ENCODE measurements around the gene PDE4B.

The PDE4B gene

GRCh38 chr1:66281808-66282207 lies 489.1 kb downstream of the PDE4B start:
- Histone ChIP-seq H3K36me3 (ENCODE audit: control insufficient read depth, insufficient read depth, low read length) (no peaks in the 10 kb centered on the region), H3K23ac (ENCODE audit: low read length) (no peak overlapping the region), H4K5ac (ENCODE audit: low read length) (no peak overlapping the region), H2BK5ac (ENCODE audit: low read length) (no peak overlapping the region), H2BK120ac (ENCODE audit: low read depth, low read length) (no peak overlapping the region), H2AK5ac (ENCODE audit: low read length) (no peak overlapping the region), H3K56ac (ENCODE audit: low read length) (no peak overlapping the region), H3K4me3 (ENCODE audit: low read length) (no peak overlapping the region), H3K79me1 (ENCODE audit: low read length) (no peaks in the 10 kb centered on the region), H3K27me3 (ENCODE audit: insufficient read depth, low read length, poor library complexity) (no peaks in the 10 kb centered on the region), H3K27ac (ENCODE audit: low read depth, low read length) (no peak overlapping the region), H3K79me2 (ENCODE audit: control insufficient read depth, insufficient read depth, low read length) (no peaks in the 10 kb centered on the region), H3K18ac (ENCODE audit: low read length) (no peak overlapping the region), H4K8ac (ENCODE audit: low read depth, low read length) (no peak overlapping the region), H3K4ac (ENCODE audit: low read depth, low read length) (no peak overlapping the region), H3K4me2 (ENCODE audit: low read length) (no peak overlapping the region), H3K4me1 (ENCODE audit: control insufficient read depth, low read depth, low read length) (peaks cover 6% of the 10 kb centered on the region), H2BK15ac (replicated peaks; ENCODE audit: low read depth) (no peak overlapping the region), H3K9ac (ENCODE audit: low read length) (no peak overlapping the region)
- WGBS (ENCODE audit: extremely low coverage, insufficient coverage, low lambda C conversion rate) = no CpG with 5 or more reads among the region's 3 CpGs
- no peak for DNase-seq

GRCh38 chr1:66282343-66282852 lies 489.7 kb downstream of the PDE4B start:
- no peak overlapping the region for H3K27ac ChIP-seq (ENCODE audit: low read depth, low read length)
- no peak for DNase-seq
- H3K4me3 ChIP-seq (ENCODE audit: low read length) = no peak overlapping the region
- no peaks in the 10 kb centered on the region for H3K79me2 ChIP-seq (ENCODE audit: control insufficient read depth, insufficient read depth, low read length)
- H3K4ac ChIP-seq (ENCODE audit: low read depth, low read length) = no peak overlapping the region
- no peak overlapping the region for H4K8ac ChIP-seq (ENCODE audit: low read depth, low read length)
- no peaks in the 10 kb centered on the region for H3K79me1 ChIP-seq (ENCODE audit: low read length)
- H3K23ac ChIP-seq (ENCODE audit: low read length) = no peak overlapping the region
- H3K27me3 ChIP-seq (ENCODE audit: insufficient read depth, low read length, poor library complexity) = no peaks in the 10 kb centered on the region
- no peak overlapping the region for H2BK15ac ChIP-seq (replicated peaks; ENCODE audit: low read depth)
- H3K4me1 ChIP-seq (ENCODE audit: control insufficient read depth, low read depth, low read length) = peaks cover 6% of the 10 kb centered on the region
- no peak overlapping the region for H3K4me2 ChIP-seq (ENCODE audit: low read length)
- H2BK5ac ChIP-seq (ENCODE audit: low read length) = no peak overlapping the region
- peak overlapping the region; percentile 60 for H3K18ac ChIP-seq (ENCODE audit: low read length)
- no peak overlapping the region for H4K5ac ChIP-seq (ENCODE audit: low read length)
- no peak overlapping the region for H2BK120ac ChIP-seq (ENCODE audit: low read depth, low read length)
- H2AK5ac ChIP-seq (ENCODE audit: low read length) = no peak overlapping the region
- H3K56ac ChIP-seq (ENCODE audit: low read length) = no peak overlapping the region
- H3K9ac ChIP-seq (ENCODE audit: low read length) = no peak overlapping the region
- WGBS (ENCODE audit: extremely low coverage, insufficient coverage, low lambda C conversion rate) = no CpG with 5 or more reads among the region's 2 CpGs
- no peaks in the 10 kb centered on the region for H3K36me3 ChIP-seq (ENCODE audit: control insufficient read depth, insufficient read depth, low read length)

- H3K23ac ChIP-seq (ENCODE audit: low read length) = no peak overlapping the region
- H3K27ac ChIP-seq (ENCODE audit: low read depth, low read length) = no peak overlapping the region
Measured at GRCh38 chr1:66282891-66283621, 490.4 kb downstream of the PDE4B start.

GRCh38 chr1:66283622-66284041 lies 490.9 kb downstream of the PDE4B start:
- Histone ChIP-seq H2BK120ac (ENCODE audit: low read depth, low read length) (no peak overlapping the region), H3K27me3 (ENCODE audit: insufficient read depth, low read length, poor library complexity) (no peaks in the 10 kb centered on the region), H2BK15ac (replicated peaks; ENCODE audit: low read depth) (no peak overlapping the region), H3K9ac (ENCODE audit: low read length) (no peak overlapping the region), H4K8ac (ENCODE audit: low read depth, low read length) (no peak overlapping the region), H3K4me1 (ENCODE audit: control insufficient read depth, low read depth, low read length) (peaks cover 4% of the 10 kb centered on the region), H3K18ac (ENCODE audit: low read length) (no peak overlapping the region), H4K5ac (ENCODE audit: low read length) (no peak overlapping the region), H3K4me3 (ENCODE audit: low read length) (no peak overlapping the region), H3K27ac (ENCODE audit: low read depth, low read length) (no peak overlapping the region), H3K36me3 (ENCODE audit: control insufficient read depth, insufficient read depth, low read length) (no peaks in the 10 kb centered on the region), H3K56ac (ENCODE audit: low read length) (no peak overlapping the region), H2BK5ac (ENCODE audit: low read length) (no peak overlapping the region), H3K79me1 (ENCODE audit: low read length) (no peaks in the 10 kb centered on the region), H2AK5ac (ENCODE audit: low read length) (no peak overlapping the region), H3K23ac (ENCODE audit: low read length) (no peak overlapping the region), H3K4me2 (ENCODE audit: low read length) (no peak overlapping the region), H3K79me2 (ENCODE audit: control insufficient read depth, insufficient read depth, low read length) (no peaks in the 10 kb centered on the region), H3K4ac (ENCODE audit: low read depth, low read length) (no peak overlapping the region)
- DNase-seq = no peak
- WGBS (ENCODE audit: extremely low coverage, insufficient coverage, low lambda C conversion rate) = no CpG with 5 or more reads among the region's 2 CpGs

More at GRCh38 chr1:66282891-66283621, 490.4 kb downstream of the PDE4B start:
- WGBS (ENCODE audit: extremely low coverage, insufficient coverage, low lambda C conversion rate) = no CpG with 5 or more reads among the region's 3 CpGs
- Histone ChIP-seq H3K4me3 (ENCODE audit: low read length) (no peak overlapping the region), H3K4me1 (ENCODE audit: control insufficient read depth, low read depth, low read length) (peaks cover 6% of the 10 kb centered on the region), H3K27me3 (ENCODE audit: insufficient read depth, low read length, poor library complexity) (no peaks in the 10 kb centered on the region), H2BK15ac (replicated peaks; ENCODE audit: low read depth) (no peak overlapping the region), H4K8ac (ENCODE audit: low read depth, low read length) (no peak overlapping the region), H3K79me2 (ENCODE audit: control insufficient read depth, insufficient read depth, low read length) (no peaks in the 10 kb centered on the region), H3K36me3 (ENCODE audit: control insufficient read depth, insufficient read depth, low read length) (no peaks in the 10 kb centered on the region), H2BK5ac (ENCODE audit: low read length) (no peak overlapping the region), H3K9ac (ENCODE audit: low read length) (no peak overlapping the region), H4K5ac (ENCODE audit: low read length) (no peak overlapping the region), H2BK120ac (ENCODE audit: low read depth, low read length) (no peak overlapping the region), H3K4me2 (ENCODE audit: low read length) (no peak overlapping the region), H2AK5ac (ENCODE audit: low read length) (no peak overlapping the region), H3K56ac (ENCODE audit: low read length) (no peak overlapping the region), H3K4ac (ENCODE audit: low read depth, low read length) (no peak overlapping the region), H3K79me1 (ENCODE audit: low read length) (no peaks in the 10 kb centered on the region), H3K18ac (ENCODE audit: low read length) (no peak overlapping the region)
- DNase-seq = no peak

GRCh38 chr1:66284746-66285145 lies 492.1 kb downstream of the PDE4B start:
- Histone ChIP-seq H3K27ac (ENCODE audit: low read depth, low read length) (no peak overlapping the region), H2BK120ac (ENCODE audit: low read depth, low read length) (no peak overlapping the region), H2AK5ac (ENCODE audit: low read length) (no peak overlapping the region), H2BK15ac (replicated peaks; ENCODE audit: low read depth) (no peak overlapping the region), H4K8ac (ENCODE audit: low read depth, low read length) (no peak overlapping the region), H4K5ac (ENCODE audit: low read length) (no peak overlapping the region), H3K9ac (ENCODE audit: low read length) (no peak overlapping the region), H3K36me3 (ENCODE audit: control insufficient read depth, insufficient read depth, low read length) (no peaks in the 10 kb centered on the region), H2BK5ac (ENCODE audit: low read length) (no peak overlapping the region), H3K23ac (ENCODE audit: low read length) (no peak overlapping the region), H3K79me1 (ENCODE audit: low read length) (no peaks in the 10 kb centered on the region), H3K4me3 (ENCODE audit: low read length) (no peak overlapping the region), H3K4me1 (ENCODE audit: control insufficient read depth, low read depth, low read length) (peaks cover 3% of the 10 kb centered on the region), H3K4ac (ENCODE audit: low read depth, low read length) (no peak overlapping the region), H3K27me3 (ENCODE audit: insufficient read depth, low read length, poor library complexity) (no peaks in the 10 kb centered on the region), H3K56ac (ENCODE audit: low read length) (no peak overlapping the region), H3K4me2 (ENCODE audit: low read length) (no peak overlapping the region), H3K79me2 (ENCODE audit: control insufficient read depth, insufficient read depth, low read length) (no peaks in the 10 kb centered on the region), H3K18ac (ENCODE audit: low read length) (no peak overlapping the region)
- DNase-seq = no peak
- no CpG with 5 or more reads among the region's 2 CpGs for WGBS (ENCODE audit: extremely low coverage, insufficient coverage, low lambda C conversion rate)

All from mesendoderm (in vitro differentiated cells).